SHP77 treated with DMSO at 0.1 percent for 48 hours (cell line): ENCODE results near the gene SMO.

Source experiments
- DNase-seq: peaks from one replicate; lab custom pipeline; 2025; lab: John Stamatoyannopoulos, UW

Gene SMO

DNA sequence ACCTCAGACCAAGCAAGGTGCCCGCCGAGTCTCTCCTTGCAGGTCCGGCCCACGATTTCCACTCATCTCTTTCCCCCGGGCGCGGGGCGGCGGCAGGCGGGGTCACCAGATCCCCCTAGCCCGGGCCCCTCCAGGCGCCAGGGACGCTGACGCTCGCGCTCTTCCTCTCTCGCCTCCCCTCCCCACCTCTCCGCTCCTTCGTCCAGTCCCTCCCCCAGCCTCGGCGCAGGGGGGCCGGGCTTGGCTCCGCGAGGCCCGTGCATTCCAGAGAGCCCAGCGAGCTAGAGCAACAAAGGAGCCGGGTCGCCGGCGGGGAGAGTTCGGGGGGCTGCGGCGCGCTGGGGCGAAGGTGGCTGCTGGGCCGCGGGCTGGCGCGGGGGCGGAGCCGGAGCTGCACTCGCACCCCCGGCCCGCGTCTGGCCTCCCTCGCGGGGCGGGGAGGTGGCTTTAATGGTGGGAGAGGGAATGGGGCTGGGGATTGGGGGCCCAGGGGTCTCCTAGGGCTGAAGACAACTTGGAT lies at the start of gene SMO:
TSS of gene SMO (plus strand) at position 262 of the 520 bp plus-strand sequence. CDS start 519 bp downstream, outside the sequence.
- DNase-seq = no peak

DNA sequence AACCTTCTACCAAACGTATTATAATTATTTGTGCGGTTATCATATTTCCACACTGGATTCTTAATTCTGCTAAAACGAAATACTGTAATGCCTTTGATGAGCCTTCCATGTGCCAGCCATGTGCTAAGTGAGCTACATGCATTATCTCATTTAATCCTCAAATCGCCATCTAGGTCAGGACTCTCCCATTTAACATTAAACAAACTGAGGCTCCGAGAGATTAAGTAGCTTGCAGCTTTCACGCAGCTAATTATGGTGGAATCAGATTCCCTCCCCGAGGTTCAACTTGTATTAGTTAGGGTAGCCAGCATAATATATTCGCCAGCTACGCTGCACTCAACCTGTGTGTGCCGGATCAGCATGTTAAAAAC lies 44.7 kb upstream of the SMO start:
- no peak for DNase-seq

- peak; percentile 41 for DNase-seq
Observed at GRCh38 chr7:129144095-129144833, 44.2 kb upstream of the SMO start, which contains the start of gene TSPAN33. Gene TSPAN33, plus strand, starts transcription at chr7:129144707. Its CDS starts 274 bp downstream, at chr7:129144981.

DNA sequence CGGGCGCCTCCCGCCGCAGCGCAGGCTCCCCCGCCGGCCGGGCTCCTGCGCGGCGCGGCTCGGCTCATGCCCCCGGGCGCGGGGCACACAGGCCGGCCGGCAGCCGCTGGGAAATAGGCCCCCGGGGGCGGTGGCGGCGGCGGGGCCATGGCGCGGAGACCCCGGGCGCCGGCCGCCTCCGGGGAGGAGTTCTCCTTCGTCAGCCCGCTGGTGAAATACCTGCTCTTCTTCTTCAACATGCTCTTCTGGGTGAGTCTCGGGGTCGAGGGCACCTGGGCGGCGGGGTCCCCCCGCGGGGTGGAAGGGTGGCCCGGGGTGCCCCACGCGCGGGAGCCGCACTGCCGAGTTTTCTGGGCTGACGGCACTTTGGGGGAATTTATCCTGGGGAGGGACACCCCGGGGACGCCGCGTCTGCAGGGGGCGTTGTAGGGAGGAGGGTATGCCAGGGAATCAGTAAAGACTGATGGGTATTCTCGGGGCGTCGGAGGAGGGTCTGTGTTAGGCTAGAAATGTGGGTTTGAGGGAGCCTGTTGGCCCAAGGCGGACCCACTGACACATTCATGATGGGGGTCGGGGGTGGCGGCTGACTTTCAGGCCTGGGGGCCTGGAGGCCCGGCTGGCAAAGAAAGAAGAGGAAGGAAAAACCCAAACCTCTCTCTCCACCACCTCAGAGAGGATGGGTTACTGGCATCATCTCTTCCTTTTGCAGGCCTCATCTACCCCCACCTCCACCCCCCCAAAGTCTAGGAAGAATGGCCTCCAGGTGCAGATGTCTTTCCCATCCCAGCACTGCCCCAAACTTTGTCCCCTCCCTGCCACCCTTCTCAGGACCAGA lies 43.4 kb upstream of the SMO start:
- no peak for DNase-seq

DNA sequence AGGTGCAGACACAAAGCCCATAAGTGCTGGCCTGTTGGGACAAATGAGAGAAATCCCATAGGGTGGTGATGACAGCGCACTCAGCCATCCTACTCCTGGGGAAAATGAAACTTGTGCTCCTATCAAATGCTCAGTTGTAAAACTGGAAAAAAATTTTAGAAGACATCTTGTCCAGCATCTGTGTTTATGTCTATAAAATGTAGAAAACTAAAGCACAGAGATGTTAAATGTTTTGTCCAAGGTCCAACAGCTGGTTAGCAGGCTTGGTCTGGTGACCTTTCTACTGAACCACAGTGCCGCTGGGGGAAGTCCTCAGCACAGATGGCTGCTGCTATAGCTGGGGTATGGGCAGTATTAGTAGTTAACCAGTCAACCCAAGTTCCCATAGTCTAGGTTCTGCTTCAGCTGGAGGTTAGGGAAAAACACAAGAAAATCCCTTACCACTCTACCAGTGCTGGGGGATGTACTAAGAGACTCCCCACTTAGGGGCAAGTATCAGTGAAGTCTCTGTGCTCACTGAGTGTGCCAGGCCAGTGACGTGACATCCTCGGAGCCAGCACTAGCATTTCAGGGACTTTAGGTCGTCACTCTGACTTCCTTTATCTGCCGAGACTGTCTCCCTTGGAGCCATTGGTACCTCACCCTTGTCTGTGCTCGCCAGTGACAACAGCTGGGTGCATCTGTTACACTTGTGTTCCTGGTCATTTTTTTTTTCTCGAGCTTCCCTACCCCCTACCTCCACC lies 42.0 kb upstream of the SMO start:
- DNase-seq = no peak

DNA sequence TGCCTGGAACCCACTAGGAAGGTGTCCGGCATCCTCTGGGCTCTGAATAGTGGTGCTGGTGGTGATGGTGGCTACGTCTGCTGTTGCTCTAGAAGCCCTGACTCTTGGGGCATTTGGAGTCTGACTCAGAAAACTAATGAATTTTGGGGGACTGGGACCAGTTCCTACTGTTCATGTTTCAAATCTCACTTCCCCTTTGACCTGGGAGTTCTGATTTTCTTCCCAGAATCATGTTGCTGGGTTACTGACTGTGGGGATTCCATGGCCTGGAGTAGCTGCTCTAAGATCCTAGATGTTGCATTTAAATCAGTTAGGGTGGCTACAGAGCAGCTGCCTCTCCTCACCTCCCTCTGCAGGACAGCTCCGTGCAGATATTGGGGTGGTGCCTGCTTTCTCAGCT lies 40.7 kb upstream of the SMO start:
- DNase-seq = no peak

DNA sequence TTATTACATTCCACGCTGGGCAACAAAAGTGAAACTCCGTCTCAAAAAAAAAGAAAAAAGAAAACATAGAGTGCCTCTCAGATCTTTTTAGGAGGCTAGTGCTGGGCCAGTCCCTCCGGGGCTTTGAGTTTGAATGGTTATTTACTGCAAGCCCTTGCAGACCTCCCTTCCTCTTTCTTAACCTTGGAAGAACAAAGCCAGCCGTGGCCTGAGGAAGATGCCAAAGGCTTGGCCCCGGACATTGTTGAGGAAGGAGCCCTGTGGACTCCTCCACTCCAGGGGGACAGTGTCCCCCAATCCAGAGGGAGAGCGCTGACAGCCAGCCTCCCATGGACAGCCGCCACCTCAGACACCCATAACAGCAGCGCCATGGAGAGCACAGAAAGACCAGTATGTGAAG lies 38.9 kb upstream of the SMO start:
- DNase-seq = no peak

DNA sequence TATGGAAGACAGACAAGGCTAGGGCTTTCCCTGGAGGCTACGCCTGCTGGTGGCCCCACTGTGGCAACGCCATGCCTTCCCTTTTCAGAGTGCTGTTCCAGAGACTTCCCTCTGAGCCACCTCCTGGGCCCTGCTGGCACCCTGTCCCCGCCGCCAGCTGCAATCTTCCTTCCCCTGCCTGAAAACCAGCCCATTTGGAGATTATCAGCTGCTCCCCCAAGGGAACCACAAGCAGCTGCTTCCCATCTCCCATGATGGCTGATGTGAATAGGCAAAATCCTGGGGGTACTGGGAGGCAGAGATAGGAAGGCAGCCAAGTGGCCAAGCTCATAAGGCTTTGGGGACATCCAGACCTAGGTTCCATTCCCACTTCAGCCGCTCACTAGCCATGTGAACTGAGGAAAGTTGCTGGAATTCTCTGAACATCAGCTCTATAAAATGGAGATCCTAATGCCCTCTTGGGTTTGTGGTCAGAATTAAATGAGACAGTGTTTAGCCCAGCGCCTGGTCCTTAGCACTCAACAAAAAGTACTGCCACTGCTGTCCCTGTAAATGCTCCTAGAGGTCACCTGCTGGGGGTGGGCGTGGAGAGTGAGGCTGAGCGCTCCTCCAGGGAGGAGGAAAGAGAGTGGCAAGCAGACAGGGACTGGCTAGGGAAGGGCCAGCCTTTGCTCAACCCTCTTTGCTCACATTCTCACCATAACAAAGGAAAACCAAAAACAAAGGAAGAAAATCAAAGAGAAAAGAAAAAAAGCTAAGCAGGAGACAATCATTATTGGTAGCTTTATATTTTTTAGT lies 38.0 kb upstream of the SMO start:
- no peak for DNase-seq

GRCh38 chr7:129157651-129158050 lies 30.8 kb upstream of the SMO start:
- no peak for DNase-seq

DNA sequence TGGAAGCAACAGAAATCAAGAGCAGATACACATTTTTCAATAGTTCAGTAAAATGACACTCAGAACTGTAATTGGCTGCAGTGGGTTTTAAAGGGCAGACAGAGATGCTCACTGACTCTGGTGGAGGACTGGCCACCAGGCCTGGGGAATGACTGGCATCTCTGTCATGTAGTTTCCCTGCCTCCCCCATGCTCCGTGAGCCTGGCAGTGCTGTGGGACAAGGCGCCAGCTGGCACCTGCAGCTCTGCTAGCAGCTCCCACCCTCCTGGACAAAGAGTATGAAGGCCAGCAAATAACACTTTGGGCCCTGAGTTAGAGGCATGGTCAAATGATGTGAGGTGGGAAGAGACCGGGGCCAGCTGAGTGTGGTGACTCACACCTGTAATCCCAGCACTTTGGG lies 28.9 kb upstream of the SMO start:
- DNase-seq = no peak

DNA sequence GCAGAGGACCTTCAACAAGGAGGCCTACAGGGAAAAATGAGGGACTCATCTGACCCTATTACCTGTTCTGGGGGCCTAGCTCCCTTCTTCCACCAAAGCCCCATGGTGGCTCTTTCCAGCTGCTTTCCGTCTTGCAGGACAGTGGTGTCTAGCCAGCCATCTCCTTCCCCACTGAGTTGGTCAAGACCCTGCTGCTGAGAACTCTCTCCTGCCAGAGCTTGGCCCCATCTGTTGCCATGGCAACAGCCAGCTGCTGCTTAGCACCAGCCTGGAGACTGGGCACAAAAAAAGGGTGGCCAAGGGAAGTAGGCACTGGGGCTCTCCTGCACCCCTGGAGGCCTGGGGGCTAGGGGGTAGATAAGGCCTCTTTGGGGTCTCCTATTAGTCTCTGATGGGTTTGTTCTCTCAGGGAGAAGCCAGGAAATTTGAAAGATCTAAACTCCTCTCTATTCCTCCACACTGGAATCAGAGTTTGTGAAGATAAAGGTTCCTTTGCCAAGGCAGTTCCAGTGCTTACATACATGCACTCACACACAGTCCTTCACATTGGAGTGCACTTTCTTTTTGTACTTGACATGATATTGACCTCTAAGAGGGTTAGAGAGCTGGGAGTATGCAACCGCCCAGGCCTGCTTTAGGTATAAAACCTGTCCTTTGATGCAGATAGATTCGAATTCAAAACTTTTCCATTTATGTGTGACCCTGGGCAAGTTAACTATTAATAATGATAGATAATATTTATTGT lies 28.1 kb upstream of the SMO start:
- DNase-seq = no peak

DNA sequence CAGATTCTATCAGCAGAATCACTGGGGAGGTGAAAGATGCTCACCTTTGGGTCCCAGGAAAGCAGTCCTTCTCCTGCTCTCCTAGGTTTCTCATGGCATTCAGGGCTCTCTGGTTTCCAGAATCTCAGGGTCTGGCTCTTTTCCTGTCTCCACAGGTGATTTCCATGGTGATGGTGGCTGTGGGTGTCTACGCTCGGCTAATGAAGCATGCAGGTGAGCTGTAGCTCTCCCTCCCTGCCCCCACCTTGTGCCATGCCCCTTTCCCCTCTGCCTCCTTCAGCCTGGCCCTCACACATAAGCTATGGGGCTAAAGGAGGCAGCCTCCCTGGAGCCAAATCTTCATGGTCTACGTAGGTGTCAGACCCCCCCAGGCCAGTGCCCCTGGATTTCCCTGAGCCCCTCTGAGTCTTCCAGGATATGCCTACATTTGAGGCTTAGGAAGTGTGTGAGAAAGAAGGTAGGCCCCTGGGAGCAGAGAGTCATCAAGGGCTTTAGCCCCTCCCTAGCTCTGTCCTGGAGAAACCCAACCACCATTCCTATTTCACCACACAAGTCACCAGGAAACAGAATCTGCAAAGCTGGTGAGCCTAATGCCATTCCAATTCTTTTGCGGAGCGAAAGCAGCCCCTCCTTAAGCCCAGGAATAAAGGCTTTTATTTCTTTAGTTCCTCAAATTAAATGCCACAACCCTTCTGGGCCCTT lies 26.8 kb upstream of the SMO start:
- no peak for DNase-seq

- no peak for DNase-seq
Observed at GRCh38 chr7:129162732-129163131, 25.7 kb upstream of the SMO start.

DNA sequence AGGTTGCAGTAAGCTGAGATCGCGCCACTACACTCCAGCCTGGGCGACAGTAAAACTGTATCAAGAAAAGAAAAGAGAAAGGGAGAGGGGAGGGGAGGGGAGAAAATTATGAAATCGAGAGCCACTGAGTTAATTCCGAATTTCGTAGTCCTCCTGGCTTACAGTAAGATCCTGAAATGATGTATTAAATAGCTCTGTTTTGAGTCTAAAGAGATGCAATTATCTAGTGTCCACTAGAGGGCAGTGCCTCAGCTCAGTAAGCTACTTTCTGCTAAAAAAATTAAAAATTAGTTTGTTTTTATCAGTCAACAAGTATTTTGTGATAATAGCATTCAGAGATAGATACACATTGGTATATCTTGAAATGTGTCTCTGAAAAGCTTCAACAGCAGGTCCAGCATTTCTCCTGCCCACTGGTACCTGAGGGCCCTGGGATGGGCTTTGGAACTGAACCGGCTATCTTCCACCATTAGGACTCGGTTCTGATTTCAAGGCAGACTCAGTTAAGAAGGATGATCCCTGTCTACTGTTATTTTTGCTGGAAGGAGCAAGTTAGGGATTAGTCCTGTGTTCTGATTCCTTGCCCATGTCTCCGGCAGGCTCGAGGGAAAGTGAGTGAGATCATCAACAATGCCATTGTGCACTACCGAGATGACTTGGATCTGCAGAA lies 24.4 kb upstream of the SMO start:
- no peak for DNase-seq

- no peak for DNase-seq
Observed at GRCh38 chr7:129166745-129167144, 21.7 kb upstream of the SMO start.

DNA sequence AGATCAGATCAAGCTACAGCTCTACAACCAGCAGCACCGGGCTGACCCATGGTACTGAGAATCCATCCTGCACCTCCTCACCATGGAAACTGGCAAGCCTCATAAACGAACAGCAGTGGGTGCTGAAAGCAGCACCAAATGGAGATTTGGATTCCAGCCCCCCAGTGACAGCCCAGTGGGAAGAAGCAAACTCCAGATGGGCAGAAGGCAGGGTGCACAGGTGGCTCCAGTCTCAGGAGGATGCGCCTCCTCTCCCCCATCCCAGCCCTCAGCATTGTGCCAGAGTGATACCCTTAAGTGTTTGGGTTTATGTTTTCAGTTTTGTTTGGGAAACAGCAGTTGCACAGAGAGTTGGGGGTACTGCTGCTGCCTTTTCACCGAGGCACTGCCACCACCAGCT lies 20.6 kb upstream of the SMO start:
- DNase-seq = no peak

GRCh38 chr7:129168231-129169021 lies 20.0 kb upstream of the SMO start:
- no peak for DNase-seq

- no peak for DNase-seq
Observed at GRCh38 chr7:129169171-129169671, 19.2 kb upstream of the SMO start.
